HL-60/S4 treated with phorbol 12-myristate 13-acetate at 8.2 ng/mL for 4 days and 3 days (cell line): ENCODE results near the gene ARHGAP24.
"Not testable (repeated sequence)": the region's sequence is repeated elsewhere in the genome, so short reads cannot be mapped to it uniquely, and the experiment has no call there.

Source experiments
- in situ Hi-C: fragments of 300-500 bp; cut with MboI; formaldehyde crosslinking; loops from 2 replicates; pipeline ENCODE4 v1.15.0; 2022; ENCODE audit warnings: low sequenced_read_pairs

The ARHGAP24 gene

GRCh38 chr4:85803856-85804255, 328.9 kb downstream of the ARHGAP24 start:
- in situ Hi-C loops: no loop called here

GRCh38 chr4:85805891-85806290, 330.9 kb downstream of the ARHGAP24 start:
- in situ Hi-C loops: no loop called here

GRCh38 chr4:85806334-85806733, 331.4 kb downstream of the ARHGAP24 start:
- in situ Hi-C loops: no loop called here

GRCh38 chr4:85807247-85807950, 332.4 kb downstream of the ARHGAP24 start:
- in situ Hi-C loops: no loop called here

- in situ Hi-C loops: no loop called here
Observed at GRCh38 chr4:85808104-85808503, 333.2 kb downstream of the ARHGAP24 start.

GRCh38 chr4:85808864-85809263, 333.9 kb downstream of the ARHGAP24 start:
- in situ Hi-C loops: no loop called here

- in situ Hi-C loops: no loop called here
Observed at GRCh38 chr4:85812776-85813175, 337.8 kb downstream of the ARHGAP24 start.

GRCh38 chr4:85815796-85816459, 341.0 kb downstream of the ARHGAP24 start:
- in situ Hi-C loops: no loop called here

- in situ Hi-C loops: no loop called here
Observed at GRCh38 chr4:85818700-85819099, 343.8 kb downstream of the ARHGAP24 start.

GRCh38 chr4:85820101-85820500, 345.2 kb downstream of the ARHGAP24 start:
- in situ Hi-C loops: not testable (repeated sequence)

- in situ Hi-C loops: no loop called here
Observed at GRCh38 chr4:85821688-85822455, 346.9 kb downstream of the ARHGAP24 start.

GRCh38 chr4:85823295-85823694, 348.3 kb downstream of the ARHGAP24 start:
- in situ Hi-C loops: no loop called here

- in situ Hi-C loops: no loop called here
Observed at GRCh38 chr4:85824166-85824945, 349.4 kb downstream of the ARHGAP24 start.

- in situ Hi-C loops: no loop called here
Observed at GRCh38 chr4:85826060-85826678, 351.2 kb downstream of the ARHGAP24 start.

GRCh38 chr4:85828027-85828890, 353.3 kb downstream of the ARHGAP24 start:
- in situ Hi-C loops: no loop called here

GRCh38 chr4:85829276-85830051, 354.5 kb downstream of the ARHGAP24 start:
- in situ Hi-C loops: no loop called here

- in situ Hi-C loops: no loop called here
Observed at GRCh38 chr4:85831647-85832046, 356.7 kb downstream of the ARHGAP24 start.

- in situ Hi-C loops: no loop called here
Observed at GRCh38 chr4:85833302-85833701, 358.4 kb downstream of the ARHGAP24 start.

GRCh38 chr4:85834934-85835333, 360.0 kb downstream of the ARHGAP24 start:
- in situ Hi-C loops: no loop called here
